Measurements from ENCODE around the gene TACC2. TPM values are rescaled to one million over a fixed set of nuclear protein-coding genes. Genes with fewer than 3 reads are reported as not detected.
A peak's percentile ranks its signal among the peaks of the same experiment; 100 is the strongest.
"Not testable (repeated sequence)": the region's sequence is repeated elsewhere in the genome, so short reads cannot be mapped to it uniquely, and the experiment has no call there.

The TACC2 gene
- polyA plus RNA-seq, 4 donors, result 27.9 to 58.2 (median 44.1) TPM

DNA sequence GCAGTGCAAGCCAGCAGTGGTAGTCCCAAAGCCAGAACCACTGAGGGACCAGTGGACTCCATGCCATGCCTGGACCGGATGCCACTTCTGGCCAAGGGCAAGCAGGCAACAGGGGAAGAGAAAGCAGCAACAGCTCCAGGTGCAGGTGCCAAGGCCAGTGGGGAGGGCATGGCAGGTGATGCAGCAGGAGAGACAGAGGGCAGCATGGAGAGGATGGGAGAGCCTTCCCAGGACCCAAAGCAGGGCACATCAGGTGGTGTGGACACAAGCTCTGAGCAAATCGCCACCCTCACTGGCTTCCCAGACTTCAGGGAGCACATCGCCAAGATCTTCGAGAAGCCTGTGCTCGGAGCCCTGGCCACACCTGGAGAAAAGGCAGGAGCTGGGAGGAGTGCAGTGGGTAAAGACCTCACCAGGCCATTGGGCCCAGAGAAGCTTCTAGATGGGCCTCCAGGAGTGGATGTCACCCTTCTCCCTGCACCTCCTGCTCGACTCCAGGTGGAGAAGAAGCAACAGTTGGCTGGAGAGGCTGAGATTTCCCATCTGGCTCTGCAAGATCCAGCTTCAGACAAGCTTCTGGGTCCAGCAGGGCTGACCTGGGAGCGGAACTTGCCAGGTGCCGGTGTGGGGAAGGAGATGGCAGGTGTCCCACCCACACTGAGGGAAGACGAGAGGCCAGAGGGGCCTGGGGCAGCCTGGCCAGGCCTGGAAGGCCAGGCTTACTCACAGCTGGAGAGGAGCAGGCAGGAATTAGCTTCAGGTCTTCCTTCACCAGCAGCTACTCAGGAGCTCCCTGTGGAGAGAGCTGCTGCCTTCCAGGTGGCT, 97.7 kb downstream of the TACC2 start:
- no peak for DNase-seq (ENCODE audit: low read depth in 4 of 4, low spot score in 3 of 4)

DNA sequence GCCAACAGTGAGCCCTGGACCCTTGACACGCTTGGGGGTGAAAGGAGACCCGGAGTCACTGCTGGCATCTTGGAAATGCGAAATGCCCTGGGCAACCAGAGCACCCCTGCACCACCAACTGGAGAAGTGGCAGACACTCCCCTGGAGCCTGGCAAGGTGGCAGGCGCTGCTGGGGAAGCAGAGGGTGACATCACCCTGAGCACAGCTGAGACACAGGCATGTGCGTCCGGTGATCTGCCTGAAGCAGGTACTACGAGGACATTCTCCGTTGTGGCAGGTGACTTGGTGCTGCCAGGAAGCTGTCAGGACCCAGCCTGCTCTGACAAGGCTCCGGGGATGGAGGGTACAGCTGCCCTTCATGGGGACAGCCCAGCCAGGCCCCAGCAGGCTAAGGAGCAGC, 98.5 kb downstream of the TACC2 start:
- DNase-seq (ENCODE audit: low read depth in 4 of 4, low spot score in 3 of 4), result no peak

DNA sequence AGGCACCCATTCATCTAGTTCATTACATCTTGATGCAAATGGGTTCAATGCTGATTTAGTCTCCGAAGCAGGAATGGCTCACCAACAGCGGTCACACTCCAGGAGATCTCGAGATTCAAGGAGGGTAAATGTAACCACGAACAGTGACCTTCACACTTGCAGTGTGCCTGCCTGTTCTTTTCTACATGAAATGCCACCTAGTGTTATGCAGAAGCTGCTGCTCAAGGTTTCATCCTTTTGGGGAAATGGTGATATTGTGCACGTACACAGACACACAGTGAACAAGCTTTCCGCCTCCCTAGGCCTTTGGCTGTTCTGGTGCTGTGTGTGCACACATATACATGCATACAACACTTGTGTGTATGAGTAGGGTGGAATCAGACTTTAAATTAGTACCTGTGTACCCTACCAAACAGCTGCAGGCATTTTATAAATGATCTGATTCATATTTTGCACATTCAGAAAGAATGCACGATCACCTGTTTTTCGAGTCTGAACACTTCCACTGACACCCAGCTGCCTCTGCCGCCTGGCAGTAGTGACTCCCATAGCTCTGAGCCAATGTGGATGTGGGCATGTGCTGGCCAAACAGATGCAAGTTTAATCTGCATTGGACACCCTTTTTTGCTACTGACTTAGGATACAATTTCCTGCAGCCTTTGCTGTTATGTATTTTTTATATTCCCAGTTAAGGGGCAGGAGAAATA, 100.5 kb downstream of the TACC2 start:
- DNase-seq (ENCODE audit: low read depth in 4 of 4, low spot score in 3 of 4), result no peak

DNA sequence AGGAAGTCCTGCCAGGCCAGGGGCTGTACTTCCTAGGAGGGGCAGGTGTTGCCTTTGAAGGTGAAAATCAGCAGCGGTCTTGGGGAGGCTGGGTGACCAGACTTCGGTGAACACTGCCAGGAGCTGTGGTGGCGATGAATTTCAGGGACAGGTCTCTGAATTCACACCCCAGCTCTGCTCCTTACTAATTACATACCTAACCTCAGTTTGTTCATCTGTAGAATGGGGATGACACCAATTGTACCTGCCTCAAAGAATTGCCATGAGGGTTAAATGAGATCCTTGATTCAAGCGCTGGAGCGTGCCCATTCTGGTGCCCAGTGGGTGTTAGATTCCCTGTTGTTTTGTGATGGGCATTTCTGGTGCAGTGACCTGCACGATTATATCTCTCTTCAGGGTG, 102.8 kb downstream of the TACC2 start:
- DNase-seq (ENCODE audit: low read depth in 4 of 4, low spot score in 3 of 4), result no peak

DNA sequence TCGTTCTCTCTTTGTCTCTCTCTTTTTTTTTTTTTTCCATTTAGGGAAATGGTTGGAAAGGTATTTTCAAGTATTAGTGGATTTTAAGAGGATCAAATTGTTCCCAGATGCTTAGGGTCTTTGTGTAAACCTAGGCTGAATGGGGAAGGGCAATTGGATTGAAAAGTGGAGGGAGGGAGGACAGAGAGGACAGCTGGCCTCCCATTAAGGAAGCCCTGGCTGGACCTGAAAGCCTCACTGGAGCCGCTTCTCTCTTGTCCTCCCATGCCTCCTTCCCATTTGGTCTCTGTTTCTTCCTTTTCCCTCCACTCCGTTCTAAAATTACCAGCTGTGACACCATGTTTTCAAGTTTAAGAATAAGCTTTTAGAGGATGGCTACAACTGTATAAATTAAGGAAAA, 104.1 kb downstream of the TACC2 start:
- no peak for DNase-seq (ENCODE audit: low read depth in 4 of 4, low spot score in 3 of 4)

DNA sequence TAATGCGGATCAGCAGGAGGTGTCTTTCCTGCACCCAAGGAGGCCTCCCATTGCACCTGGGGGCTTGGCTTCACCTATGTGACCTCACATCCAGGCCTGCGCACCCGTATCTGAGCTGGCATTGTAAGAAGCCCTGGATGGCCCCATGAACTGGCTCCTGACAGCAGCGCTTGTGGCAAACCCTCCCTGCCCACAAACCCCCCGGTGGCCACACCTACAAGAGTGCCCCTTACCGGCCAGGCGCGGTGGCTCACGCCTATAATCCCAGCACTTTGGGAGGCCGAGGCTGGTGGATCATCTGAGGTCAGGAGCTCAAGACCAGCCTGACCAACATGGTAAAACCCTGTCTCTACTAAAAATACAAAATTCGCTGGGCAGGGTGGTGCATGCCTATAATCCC, 107.2 kb downstream of the TACC2 start:
- DNase-seq (ENCODE audit: low read depth in 4 of 4, low spot score in 3 of 4), result not testable (repeated sequence)

DNA sequence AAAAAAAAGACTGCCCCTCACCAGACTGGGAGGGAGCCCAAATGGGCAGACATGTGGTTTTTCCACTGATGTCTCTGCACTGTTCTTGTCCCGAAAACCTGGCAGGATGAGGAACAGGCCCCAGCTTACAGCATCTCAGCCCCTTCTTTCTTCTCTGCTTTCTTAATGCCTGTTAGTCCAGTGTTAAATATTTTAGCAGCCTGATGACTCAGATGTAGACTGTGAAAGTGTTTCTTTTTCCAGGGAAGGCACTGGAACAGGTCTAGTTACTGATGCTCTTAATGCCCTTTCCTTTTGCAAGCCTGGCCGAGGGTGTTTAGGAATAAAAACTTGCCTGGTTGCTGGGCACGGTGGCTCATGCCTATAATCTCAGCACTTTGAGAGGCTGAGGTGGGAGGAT, 107.7 kb downstream of the TACC2 start:
- no peak for DNase-seq (ENCODE audit: low read depth in 4 of 4, low spot score in 3 of 4)

DNA sequence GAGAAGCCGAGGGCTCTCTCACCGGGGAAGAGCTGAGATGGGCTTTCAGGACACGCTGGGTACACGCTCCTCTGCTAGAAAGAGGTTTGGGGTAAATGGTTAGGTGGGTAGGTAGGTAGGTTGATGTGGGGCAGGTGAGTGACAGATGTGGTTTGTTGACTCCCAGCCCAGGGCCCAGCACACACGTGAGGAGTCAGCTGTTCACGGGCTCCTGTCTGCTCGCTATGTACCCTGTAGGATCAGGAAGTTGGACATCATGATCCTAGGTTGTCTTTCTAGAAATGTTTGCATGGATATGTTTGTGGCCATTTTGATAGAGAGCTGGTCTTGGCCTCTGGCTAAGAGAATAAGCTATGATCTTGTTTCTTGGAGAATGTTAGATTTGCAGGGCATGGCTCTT, 109.0 kb downstream of the TACC2 start:
- DNase-seq (ENCODE audit: low read depth in 4 of 4, low spot score in 3 of 4), result no peak

DNA sequence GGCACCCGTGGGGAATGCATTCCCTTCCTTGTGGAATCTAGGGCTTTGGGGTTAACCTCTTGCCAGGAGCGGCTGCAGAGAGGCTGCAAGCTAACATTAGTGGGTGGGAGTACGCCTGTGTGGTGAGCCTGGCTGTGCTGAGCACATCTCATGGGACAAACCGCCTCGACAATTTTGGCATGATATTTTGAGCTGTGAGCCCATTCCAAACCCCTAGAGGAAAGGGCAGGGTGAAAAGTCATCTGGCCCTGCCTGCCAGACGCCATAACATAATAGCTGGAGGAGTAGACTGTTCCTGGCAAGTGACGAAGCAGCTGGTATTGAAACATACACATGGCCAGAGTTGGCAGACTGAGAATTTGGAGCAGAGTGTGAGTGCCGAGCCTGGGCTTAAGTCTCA, 110.0 kb downstream of the TACC2 start:
- no peak for DNase-seq (ENCODE audit: low read depth in 4 of 4, low spot score in 3 of 4)

DNA sequence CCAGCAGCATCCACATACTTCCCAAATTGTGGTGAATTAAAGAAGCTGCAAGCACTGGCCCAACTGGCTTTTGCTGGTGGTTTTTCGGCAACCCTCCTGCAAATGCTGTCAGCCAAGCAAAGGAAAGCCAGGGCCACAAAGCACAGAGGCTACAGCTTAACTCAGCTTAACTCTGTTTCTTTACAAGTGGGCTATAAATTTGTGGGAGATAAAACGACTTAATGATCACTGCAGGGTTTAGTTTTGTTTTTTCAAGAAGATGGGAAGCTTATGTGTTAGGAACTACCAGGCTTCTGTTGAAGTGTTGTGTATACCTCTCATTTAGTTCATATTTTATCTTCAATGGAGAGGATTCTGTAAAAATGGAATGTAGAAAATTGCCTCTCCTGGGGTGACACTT, 110.6 kb downstream of the TACC2 start:
- DNase-seq (ENCODE audit: low read depth in 4 of 4, low spot score in 3 of 4), result no peak

DNA sequence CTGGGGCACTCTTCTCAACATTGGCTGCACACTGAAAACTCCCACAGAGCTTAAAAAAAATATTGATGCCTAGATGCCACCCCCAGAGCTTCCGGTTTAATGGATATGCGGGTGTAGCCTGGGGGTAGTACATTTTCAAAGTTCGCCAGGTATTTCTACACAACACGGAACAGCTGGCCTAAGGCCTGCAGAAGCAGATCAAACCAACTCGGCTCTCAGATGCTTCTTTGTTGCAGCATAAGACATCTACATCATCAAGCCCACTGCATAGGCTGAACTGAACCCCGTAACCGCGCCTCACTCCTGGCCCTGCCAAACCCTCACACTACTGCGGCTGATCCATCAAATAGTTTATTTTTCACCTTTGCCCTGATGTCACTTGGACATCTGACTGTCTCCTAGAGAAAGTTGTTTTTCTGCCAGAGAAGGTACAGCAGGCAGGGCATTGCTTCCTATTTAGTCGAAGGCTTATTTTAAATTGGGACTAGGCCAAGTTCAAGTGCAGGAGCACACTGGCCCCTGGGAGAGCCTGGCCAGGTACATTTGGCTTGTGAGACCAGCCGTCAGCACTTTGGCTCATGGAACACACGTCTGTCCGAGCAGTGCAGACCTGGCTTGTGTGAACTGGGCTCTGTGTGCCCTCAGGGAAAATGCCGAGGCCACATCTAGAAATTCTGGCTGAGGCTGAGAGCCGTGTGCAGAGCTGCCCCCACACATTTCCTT, 113.3 kb downstream of the TACC2 start:
- DNase-seq (ENCODE audit: low read depth in 4 of 4, low spot score in 3 of 4), result no peak

DNA sequence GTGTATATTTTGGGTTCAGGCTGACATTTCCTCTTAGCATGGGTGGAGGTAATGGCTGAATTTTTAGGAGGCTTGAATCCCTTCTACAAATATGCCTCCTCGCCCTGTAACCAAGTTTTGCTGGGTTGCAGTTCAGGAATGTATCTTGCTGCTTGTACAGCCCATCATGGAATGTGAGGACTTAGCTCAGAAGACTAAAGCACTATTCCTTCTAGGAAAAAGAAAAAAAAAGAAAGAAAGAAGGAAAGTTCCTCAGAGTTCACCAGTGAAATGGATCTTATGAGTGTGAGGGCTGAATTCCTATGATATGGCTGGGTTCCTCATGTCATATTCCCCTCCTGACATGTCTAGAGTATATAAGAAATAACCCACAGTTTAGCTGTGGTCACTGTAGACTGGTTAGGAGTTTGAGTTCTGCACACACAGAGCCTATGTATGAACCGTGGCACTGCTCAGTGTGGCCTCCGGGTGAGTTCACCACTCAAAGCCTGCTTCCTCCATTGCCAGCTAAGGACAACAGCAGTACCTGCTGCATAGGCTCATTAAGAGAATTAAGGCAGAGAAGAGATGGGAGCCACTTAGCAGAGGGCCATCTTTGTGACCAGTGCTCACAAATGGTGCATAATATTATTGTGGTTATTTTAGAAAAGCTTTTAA, 114.0 kb downstream of the TACC2 start:
- no peak for DNase-seq (ENCODE audit: low read depth in 4 of 4, low spot score in 3 of 4)

DNA sequence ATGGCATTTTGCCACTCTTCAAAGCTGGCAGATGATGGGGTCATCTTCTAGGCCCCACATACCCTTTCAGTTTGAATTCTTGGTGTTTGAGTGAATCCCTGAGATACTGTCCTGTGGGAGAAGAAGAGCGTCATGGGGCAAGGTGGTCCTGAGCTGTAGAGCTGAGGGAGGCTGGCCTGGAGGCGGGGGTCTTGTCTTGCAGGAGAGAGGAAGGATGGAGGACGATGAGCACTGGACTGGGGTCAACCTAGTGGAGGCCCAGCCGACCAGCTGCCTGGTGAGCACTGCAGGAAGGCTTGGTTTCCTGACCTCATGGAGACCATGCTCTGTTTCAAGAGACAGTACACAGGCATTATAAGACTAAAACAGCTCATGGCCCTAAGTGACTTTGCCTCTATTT, 114.6 kb downstream of the TACC2 start:
- no peak for DNase-seq (ENCODE audit: low read depth in 4 of 4, low spot score in 3 of 4)

DNA sequence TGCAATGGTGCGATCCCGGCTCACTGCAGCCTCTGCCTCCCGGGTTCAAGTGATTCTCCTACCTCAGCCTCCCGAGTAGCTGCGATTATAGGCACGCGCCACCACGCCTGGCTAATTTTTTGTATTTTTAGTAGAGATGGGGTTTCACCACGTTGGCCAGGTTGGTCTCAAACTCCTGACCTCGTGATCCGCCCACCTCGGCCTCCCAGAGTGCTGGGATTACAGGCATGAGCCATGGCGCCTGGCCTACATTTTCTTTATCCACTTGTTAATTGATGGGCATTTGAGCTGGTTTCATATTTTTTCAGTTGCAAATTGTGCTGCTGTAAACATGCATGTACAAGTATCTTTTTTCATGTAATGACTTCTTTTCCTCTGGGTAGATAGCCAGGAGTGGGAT, 119.8 kb downstream of the TACC2 start:
- not testable (repeated sequence) for DNase-seq (ENCODE audit: low read depth in 4 of 4, low spot score in 3 of 4)

DNA sequence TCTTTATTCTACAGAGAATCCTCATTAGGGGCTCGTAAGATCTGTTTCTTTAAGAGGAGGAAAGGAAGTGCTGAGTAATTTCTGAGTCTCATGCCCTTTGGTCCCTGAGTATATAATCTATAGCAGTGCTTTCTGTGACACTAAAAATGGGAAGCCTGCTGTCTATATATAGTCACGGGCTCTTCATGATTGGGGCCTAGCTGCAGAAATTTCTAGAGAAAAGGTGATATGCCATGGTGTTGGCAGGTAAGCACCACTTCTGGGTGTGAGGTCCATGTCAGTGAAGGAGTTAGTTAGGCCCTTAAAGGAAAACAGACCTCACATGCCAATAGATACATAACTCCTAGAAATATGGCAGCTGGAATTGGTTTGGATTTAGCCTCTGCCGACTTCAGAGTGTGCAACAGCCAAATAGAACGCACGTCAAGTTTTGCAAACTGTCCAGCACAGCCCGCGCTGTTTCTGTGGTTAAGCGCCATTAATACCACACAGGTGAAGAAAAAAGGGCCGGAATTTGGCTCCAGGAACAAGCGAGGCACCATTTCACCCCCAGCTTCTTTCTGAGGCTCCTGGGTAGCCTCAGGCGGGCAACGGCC, 123.2 kb downstream of the TACC2 start:
- no peak for DNase-seq (ENCODE audit: low read depth in 4 of 4, low spot score in 3 of 4)

DNA sequence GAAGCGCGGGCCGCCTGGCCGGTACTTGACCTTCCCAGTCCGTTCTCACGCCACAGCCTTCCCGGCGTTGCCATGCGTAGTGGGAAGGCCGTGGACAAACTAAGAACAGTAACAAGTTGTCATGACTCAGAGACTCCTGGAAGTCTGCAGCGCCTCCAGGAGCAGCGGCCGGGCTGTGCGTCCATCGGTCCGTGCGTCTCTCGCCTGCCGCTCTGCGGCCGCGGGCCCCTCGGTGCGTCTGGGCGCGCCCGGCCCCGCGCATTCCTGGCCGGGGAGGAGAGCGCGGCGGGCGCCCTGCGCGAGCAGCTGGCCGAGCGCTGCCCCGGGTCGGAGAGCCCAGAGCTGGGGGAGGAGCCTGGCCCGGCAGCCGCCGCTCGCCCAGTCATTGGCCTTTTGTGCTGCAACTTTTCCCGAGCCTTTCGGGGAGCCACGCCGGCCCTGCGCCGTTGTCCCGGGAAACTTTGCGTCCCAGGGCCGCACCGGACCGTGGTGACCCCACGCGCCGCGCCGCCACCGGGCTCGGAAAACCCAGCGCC, 123.7 kb downstream of the TACC2 start:
- DNase-seq (ENCODE audit: low read depth in 4 of 4, low spot score in 3 of 4), result peak; percentile 55 to 70 (median 64)

DNA sequence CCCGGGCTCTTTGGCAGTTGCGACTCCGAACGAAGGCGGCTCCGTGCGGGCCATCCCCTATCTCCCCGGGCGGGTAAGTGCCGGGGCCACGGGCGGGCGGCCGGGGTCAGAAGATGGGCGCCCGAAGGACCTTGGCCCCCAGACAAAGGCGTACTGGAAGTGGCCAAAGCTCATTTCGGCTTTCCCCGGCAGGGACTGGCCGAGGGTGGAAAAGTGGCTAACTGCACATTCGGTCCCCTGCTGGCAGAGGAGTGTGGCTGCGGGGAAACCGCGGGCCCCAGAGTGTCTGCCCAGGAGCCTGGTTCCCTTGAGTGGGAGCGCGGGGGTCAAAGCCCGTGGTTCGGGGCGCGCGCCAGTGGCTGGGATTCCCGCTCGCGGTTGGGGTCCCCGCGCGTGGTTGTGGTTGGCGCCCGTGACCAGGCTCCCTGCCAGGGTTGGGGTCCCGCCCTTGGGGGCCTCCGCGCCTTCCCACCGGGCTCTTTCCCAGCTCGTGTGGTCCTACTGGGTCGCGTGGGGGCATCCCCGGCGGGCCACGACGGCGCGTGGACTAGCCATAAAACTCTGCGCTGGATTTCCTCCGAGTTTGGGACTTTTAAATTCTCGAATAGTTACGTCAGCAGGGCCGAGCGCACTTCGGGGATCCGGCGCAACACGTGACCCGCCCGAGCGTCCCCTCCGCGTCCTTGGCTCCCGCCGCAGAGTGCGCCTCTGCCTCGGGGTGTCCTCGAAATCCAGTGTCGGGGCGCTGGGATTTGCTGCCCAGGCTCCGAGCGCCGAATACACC, 124.4 kb downstream of the TACC2 start:
- peak in 2 of 4 donors; percentile 42 to 59 for DNase-seq (ENCODE audit: low read depth in 4 of 4, low spot score in 3 of 4)

DNA sequence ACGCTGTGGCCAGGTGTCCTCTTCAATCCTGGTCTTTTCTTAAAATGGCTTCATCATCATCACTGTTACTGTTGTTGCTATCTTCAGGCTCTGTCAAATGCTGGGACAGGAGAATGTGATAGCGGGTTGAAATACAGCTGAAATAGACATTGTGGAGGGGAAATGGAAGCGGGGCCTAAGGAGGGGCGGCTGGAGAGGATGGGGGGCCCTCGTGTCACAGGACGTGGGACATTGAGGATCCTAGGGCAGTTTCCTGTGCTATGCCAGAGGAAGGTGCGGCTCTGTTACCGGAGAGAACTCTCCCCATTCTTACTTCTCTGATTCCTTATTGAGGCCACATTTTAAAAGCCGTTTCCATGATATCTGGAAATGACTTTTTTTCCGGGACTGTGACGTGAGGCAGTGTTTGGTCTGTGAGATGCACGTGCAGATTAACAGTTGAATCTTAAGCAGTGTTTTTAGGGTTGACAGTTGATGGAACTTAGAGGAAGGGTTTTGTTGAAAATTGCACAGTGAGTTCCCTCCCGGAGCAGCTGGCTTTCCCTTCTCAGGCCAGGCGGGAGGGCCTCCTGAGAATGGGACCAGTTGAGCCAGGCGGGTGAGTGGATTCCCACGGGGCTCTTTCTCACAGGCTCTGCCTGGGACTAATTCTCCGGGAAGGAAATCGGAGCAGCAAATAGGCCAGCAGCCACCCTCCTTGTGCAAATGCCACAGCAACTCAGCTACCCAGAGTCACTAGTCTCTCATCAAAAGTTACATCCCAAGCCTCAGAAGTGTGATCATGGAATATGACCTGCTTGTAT, 125.2 kb downstream of the TACC2 start:
- DNase-seq (ENCODE audit: low read depth in 4 of 4, low spot score in 3 of 4), result no peak

DNA sequence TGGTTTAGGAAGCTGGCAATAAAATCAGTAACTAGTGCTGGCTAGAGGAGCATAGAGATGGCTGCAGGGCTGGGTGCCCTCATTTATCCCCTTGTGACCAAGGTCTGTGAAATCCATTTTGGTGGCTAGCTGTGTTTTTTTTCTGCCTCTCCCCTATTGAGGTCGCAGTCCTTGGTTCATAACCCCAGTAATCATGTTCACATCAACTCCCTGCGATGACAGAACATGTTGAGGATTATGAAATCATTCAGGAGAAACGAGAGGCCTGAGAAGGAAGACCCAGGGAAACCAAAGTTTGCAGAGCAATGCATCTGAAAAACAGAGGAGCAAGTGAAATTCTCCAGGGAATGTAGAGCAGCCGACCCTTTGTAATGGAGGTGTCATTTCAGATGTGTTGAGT, 126.9 kb downstream of the TACC2 start:
- DNase-seq (ENCODE audit: low read depth in 4 of 4, low spot score in 3 of 4), result no peak

All from left renal pelvis (tissue), 4 donors.